GM19455 (cell line): ENCODE results near the gene CRTC1.

Experiments used
- ATAC-seq: cut with Tn5 transposase; IDR thresholded peaks from one replicate; pipeline ENCODE4 v1.9.1; 2021; ENCODE audit not compliant: unreplicated experiment

The CRTC1 gene

GRCh38 chr19:18651300-18651699 is 32.2 kb upstream of the CRTC1 start:
- no peak for ATAC-seq

GRCh38 chr19:18651733-18652132 is 31.7 kb upstream of the CRTC1 start:
- no peak for ATAC-seq

DNA sequence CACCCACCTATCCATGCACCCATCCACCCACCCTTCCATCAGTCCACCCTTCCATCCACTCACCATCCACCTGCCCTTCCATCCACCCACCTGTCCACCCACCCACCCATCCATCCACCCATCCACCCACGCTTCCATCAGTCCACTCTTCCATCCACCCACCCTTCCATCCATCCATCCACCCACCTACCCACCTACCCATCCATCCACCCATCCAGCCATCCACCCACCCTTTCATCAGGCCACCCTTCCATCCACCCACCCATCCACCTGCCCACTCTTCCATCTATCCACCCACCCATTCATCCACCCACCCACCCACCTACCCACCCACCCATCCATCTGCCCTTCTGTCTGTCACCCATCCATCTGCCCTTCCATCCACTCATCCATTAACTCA is 29.6 kb upstream of the CRTC1 start:
- ATAC-seq, result no peak

GRCh38 chr19:18654469-18654868 is 29.0 kb upstream of the CRTC1 start:
- ATAC-seq, result no peak

- ATAC-seq, result no peak
Observed at GRCh38 chr19:18655173-18655844, 28.2 kb upstream of the CRTC1 start.

- ATAC-seq, result no peak
Observed at GRCh38 chr19:18656337-18657086, 27.0 kb upstream of the CRTC1 start.

DNA sequence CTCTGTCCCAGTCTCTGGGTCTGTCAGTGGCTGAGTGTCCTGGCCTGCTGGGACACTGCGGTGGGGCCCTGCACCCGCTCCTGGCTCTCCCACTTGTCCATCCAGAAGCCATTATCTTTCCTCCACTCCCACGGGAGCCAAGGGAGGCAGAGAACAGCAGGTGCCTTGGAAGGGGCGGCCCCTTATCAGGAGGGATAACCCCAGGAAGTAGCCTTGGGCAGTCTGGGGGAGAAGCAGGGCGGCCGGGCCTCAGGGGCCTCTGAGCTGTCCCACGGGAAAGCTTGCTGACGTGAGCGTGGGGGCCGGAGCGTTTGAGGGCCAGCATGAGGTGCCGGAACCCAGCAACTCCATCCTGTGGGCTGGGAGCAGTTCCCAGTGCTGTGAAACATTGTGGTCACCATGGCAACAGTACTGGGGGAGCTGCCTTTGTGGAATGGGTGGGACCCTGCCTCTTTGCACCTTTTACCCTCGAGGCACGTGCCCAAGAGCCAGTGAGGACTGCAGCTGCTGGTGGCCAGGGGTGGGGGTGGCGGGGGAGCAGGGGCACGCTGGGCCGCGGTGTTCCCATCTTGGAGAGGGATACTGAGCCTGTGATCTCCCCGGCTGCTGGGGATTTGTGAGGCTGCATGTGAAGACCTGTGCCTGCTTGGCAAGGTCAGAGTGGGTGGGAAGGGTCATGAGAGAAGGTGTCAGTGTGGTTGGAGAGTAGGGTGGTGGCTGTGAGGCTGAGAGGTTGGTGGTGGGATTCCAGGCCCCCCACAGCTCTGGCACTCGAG is 25.7 kb upstream of the CRTC1 start:
- ATAC-seq, result no peak

- ATAC-seq, result no peak
Observed at GRCh38 chr19:18658366-18658855, 25.1 kb upstream of the CRTC1 start.

DNA sequence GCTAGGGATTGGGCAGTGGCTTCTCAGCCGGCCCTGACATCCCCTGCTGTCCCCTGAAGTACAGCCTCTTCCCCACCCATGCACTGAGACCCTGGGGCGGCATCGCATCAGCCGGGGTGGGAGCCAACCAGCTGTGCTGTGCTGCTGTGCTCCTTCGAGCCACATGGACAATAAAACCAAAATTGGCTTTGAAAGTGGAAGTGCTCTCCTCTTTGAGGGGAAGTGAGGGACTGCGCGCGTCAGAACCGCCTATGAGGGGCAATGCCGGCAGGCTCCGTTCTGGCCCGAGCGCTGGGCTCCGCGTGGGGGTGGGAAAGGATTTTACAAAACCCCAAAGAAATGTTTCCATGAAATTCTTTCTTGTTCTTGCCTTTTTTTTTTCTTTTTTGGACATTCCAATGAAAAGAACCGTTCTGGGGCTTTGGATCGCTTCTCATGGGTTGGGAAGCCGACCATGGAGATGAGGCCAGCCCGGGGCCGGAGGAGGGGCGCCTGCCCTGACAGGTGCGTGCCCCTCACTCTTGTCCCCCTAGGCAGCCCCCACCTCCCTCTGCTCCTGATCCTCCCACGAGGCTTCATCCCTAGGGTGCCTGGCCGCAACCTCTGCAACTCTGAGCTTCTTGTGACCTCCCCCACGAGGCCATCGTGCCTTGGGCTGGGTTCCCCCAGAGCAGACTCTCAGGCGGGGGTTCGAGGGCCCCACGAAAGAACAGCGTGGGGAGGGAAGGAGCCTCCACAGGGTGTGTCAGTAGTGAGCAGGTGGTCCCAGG is 24.0 kb upstream of the CRTC1 start:
- ATAC-seq, result no peak

GRCh38 chr19:18660051-18660910 is 23.2 kb upstream of the CRTC1 start:
- no peak for ATAC-seq

- ATAC-seq, result no peak
Observed at GRCh38 chr19:18660939-18661670, 22.4 kb upstream of the CRTC1 start.

DNA sequence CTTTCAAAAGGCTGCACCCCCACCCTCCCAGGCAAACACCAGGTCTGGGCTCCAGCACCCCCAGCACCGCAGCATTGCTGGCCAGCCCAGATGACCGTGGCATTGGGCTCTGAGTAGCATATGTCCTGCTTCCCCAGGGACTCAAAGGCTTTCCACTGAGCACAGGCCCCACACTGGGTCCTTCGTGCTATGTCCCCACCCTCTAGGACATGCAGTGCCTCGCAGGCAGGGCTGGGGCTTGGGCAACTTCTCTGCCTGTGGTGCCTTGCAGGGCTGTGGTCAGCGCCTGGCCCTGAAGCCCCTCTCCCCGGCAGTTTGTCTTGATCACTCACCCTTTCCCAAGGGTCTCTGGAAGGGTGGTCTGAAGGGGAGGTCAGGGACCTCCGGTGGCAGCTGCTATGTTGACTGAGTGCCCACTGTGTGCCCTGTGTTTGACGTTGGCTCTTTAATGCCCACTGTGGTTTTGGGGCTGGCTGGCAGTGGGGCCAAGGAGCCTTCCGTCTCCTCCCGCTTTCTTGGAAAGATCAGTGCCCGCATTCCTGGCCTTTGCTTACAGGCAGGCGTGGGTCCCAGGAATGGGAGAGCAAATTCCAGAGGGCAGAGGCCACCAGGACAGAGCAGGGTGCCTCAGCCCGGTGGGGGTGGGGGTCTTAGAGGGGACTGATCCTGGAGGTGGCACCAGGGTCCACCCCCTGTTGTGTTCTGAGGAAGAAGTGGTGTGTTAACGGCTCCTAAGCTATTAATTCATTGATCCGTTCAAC is 20.3 kb upstream of the CRTC1 start:
- ATAC-seq, result no peak

- no peak for ATAC-seq
Observed at GRCh38 chr19:18663940-18664530, 19.4 kb upstream of the CRTC1 start.

GRCh38 chr19:18665771-18666202 is 17.7 kb upstream of the CRTC1 start:
- no peak for ATAC-seq

GRCh38 chr19:18666317-18666716 is 17.2 kb upstream of the CRTC1 start:
- no peak for ATAC-seq

- ATAC-seq, result no peak
Observed at GRCh38 chr19:18666784-18667183, 16.7 kb upstream of the CRTC1 start.

- no peak for ATAC-seq
Observed at GRCh38 chr19:18667531-18668251, 15.8 kb upstream of the CRTC1 start.

- ATAC-seq, result no peak
Observed at GRCh38 chr19:18668252-18668631, 15.2 kb upstream of the CRTC1 start.
